ENCODE results near the gene ABCC8. TPM values are rescaled to one million over a fixed set of nuclear protein-coding genes. Genes with fewer than 3 reads are reported as not detected.
A peak's percentile ranks its signal among the peaks of the same experiment; 100 is the strongest.

Gene ABCC8
- total RNA-seq, 1 experiment from 2014 or later, result not detected

DNA sequence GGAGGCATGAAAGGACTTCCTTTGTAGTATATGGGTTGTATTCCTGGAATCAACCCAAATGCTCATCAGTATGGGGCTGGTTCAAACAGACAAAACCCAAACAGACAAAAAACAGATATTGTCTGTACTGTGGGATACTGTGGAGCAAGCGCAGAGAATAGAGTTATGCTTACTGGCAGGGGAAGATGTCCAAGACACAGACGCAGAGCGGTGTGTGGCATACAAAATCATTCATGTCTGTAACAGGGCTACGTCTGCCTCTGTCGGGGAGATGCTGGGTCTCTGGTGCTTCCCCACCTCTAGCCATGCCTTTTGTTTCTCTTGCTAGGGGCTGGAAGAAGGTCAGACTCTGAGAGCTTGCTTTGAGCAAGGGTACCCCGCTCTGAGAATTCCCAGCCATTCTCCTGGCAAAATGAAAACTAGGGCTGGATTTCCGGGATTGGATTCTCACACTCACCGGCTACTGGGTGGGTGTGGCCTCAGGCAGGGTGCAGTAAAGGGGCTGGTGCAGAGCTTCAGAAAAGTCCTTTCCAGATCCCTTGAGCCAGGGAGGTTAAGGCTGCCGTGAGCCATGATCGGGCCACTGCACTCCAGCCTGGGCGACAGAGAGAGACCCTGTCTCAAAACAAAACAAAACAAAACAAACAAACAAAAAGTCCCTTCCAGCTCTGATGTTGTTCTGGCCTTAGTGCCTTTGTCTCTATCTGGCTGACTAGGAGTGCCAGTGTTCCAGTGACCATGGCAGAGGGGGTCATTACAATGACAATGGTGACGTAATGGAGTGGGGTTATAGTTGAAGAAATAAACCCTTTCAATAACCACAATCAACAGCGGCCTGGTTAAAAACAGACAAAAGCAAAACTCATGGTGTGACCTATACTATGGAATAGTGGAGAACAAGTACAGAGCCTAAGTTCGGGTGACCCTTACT, 2.9 kb upstream of the ABCC8 start:
- Histone ChIP-seq H3K9me3 (ENCODE audit: insufficient read depth, low read depth) (no peaks in the 10 kb centered on the region), H3K27ac (no peak overlapping the region), H3K9me2 (ENCODE audit: insufficient read depth) (no peaks in the 10 kb centered on the region), H3K36me3 (ENCODE audit: low read depth) (no peaks in the 10 kb centered on the region), H2AFZ (no peak overlapping the region), H3K79me2 (ENCODE audit: low read depth) (no peaks in the 10 kb centered on the region), H3F3A (ENCODE audit: insufficient read depth, low read depth) (no peaks in the 10 kb centered on the region), H3K4me2 (no peak overlapping the region), H3K4me3 (no peak overlapping the region), H3K4me1 (replicated peaks; ENCODE audit: insufficient read depth) (no peaks in the 10 kb centered on the region), H3K27me3 (ENCODE audit: insufficient read depth, low read depth) (peaks cover 54% of the 10 kb centered on the region), H4K20me1 (ENCODE audit: insufficient read depth) (no peaks in the 10 kb centered on the region)
- DNase-seq, result peak in 1 of 2 experiments; percentile 12
- CTCF ChIA-PET, result no interaction called here
- POLR2A ChIA-PET (ENCODE audit: unreplicated experiment), result no interaction called here
- BruUV-seq (replicated peaks), result no TSS peak
- TF ChIP-seq EZH2 (IDR thresholded peaks at IDR 0.05; ENCODE audit: low read depth), result no peak
- no peak for TF ChIP-seq CTCF (conservative IDR thresholded peaks at IDR 0.05)
- intact Hi-C loops (cut with micrococcal nuclease; ENCODE audit: unreplicated experiment), result loop anchor here (1.0 kb wide), 1 partner anchor 90 kb away; no protein-coding TSS in a partner anchor

DNA sequence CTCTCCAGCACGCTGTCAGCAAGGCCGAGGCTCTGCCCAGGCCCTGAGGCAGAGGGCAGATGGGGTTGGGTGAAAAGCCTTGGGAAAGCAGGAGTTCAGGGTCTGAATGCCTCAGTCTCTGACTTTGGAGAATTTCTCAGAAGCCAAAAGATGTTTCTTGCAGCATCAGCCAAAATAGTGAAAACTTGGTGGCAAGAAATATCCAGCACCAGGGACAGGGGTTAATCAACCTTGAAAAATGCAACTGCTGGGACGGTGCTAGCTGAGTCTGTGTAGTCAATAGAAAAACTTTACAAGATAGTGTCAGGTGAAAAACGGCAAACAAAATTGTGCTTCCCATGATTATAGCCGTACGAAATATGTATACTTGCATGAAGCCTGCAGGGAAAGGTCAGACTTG, 1.4 kb upstream of the ABCC8 start:
- intact Hi-C loops (cut with micrococcal nuclease; ENCODE audit: unreplicated experiment), result no loop called here
- Histone ChIP-seq H3K4me2 (no peak overlapping the region), H4K20me1 (ENCODE audit: insufficient read depth) (no peaks in the 10 kb centered on the region), H3K9me2 (ENCODE audit: insufficient read depth) (no peaks in the 10 kb centered on the region), H3K27ac (no peak overlapping the region), H3F3A (ENCODE audit: insufficient read depth, low read depth) (no peaks in the 10 kb centered on the region), H3K4me1 (replicated peaks; ENCODE audit: insufficient read depth) (no peaks in the 10 kb centered on the region), H2AFZ (no peak overlapping the region), H3K9me3 (ENCODE audit: insufficient read depth, low read depth) (no peaks in the 10 kb centered on the region), H3K4me3 (no peak overlapping the region), H3K36me3 (ENCODE audit: low read depth) (no peaks in the 10 kb centered on the region), H3K27me3 (ENCODE audit: insufficient read depth, low read depth) (peaks cover 60% of the 10 kb centered on the region), H3K79me2 (ENCODE audit: low read depth) (no peaks in the 10 kb centered on the region)
- DNase-seq, result no peak
- POLR2A ChIA-PET (ENCODE audit: unreplicated experiment), result no interaction called here
- CTCF ChIA-PET, result no interaction called here
- no peak for TF ChIP-seq EZH2 (IDR thresholded peaks at IDR 0.05; ENCODE audit: low read depth)
- no peak for TF ChIP-seq CTCF (conservative IDR thresholded peaks at IDR 0.05)
- no TSS peak for BruUV-seq (replicated peaks)

DNA sequence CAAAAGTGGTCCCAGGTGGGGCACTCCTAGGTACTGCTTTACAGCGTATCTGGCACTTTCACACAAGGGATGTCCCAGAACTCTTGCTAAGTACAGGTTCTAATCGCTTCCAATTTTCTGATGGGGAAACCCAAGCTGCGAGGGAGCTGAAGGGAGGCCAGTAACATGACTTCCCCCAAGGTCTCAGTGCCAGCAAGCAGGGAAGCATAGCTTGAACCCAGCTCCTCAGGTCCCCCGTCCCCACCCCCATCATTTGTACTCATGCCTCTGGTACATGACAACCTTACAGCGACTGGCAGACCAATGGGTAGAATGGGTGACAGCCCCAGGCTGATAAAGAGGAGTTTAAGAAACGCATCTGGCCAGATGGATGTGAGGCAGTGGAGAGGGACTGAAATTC, 716 bp upstream of the ABCC8 start:
- intact Hi-C loops (cut with micrococcal nuclease; ENCODE audit: unreplicated experiment), result no loop called here
- Histone ChIP-seq H3F3A (ENCODE audit: insufficient read depth, low read depth) (no peaks in the 10 kb centered on the region), H3K4me2 (no peak overlapping the region), H3K27ac (no peak overlapping the region), H3K36me3 (ENCODE audit: low read depth) (no peaks in the 10 kb centered on the region), H3K27me3 (ENCODE audit: insufficient read depth, low read depth) (peaks cover 66% of the 10 kb centered on the region), H2AFZ (no peak overlapping the region), H3K79me2 (ENCODE audit: low read depth) (no peaks in the 10 kb centered on the region), H3K9me3 (ENCODE audit: insufficient read depth, low read depth) (no peaks in the 10 kb centered on the region), H3K9me2 (ENCODE audit: insufficient read depth) (no peaks in the 10 kb centered on the region), H3K4me1 (replicated peaks; ENCODE audit: insufficient read depth) (no peaks in the 10 kb centered on the region), H3K4me3 (no peak overlapping the region), H4K20me1 (ENCODE audit: insufficient read depth) (no peaks in the 10 kb centered on the region)
- no TSS peak for BruUV-seq (replicated peaks)
- TF ChIP-seq CTCF (conservative IDR thresholded peaks at IDR 0.05), result no peak
- TF ChIP-seq EZH2 (IDR thresholded peaks at IDR 0.05; ENCODE audit: low read depth), result no peak
- ChIA-PET CTCF (no interaction called here), POLR2A (ENCODE audit: unreplicated experiment) (no interaction called here)
- DNase-seq, result no peak
